Endothelial cell of umbilical vein (primary cell): ENCODE results near the gene TRRAP. TPM values are rescaled to one million over a fixed set of nuclear protein-coding genes. Genes with fewer than 3 reads are reported as not detected.

Experiments used
- BruUV-seq: library from RNA; stranded (reverse); fragments of 400-500 nt; replicated peaks from 2 replicates; lab custom pipeline; 2021; lab: Mats Ljungman, UMichigan
- CTCF ChIA-PET: fragments of 300-600, 350-600 bp; sonication (Branson Sonifier 250); formaldehyde crosslinking; loops from one replicate; lab custom pipeline; 2021; ENCODE audit warnings: antibody characterized with exemption, inconsistent platforms; lab: Charles Lee
- POLR2A ChIA-PET: fragments of 300-600, 350-600 bp; sonication (Branson Sonifier 250); formaldehyde crosslinking; loops from one replicate; lab custom pipeline; 2021; ENCODE audit warnings: antibody characterized with exemption, inconsistent platforms; lab: Charles Lee
- DNase-seq: peaks from one replicate; pipeline ENCODE4 v3.0.0-alpha.2; 2011; ENCODE audit warnings: low read depth, low spot score
- FAIRE-seq: peaks from 2 replicates; lab custom pipeline; 2011; peaks lifted over from hg19 to GRCh38; lab: Jason Lieb, UNC
- H2AFZ ChIP-seq: 2 replicates; pipeline ENCODE4 v1.6.0; 2012; ENCODE audit warnings: low read depth, low read length, control low read depth, inconsistent platforms
- H3K27ac ChIP-seq: 2 replicates; pipeline ENCODE4 v1.5.1; 2011; ENCODE audit warnings: low read depth, mild to moderate bottlenecking, control low read depth, low read length, moderate library complexity; ENCODE audit not compliant: insufficient read depth
- H3K27me3 ChIP-seq, 2 experiments: 2 replicates each; pipeline versions ENCODE4 v1.6.0 to v1.6.1; 2011; ENCODE audit warnings: low read length in 2 of 2, mixed read lengths in 1 of 2; ENCODE audit not compliant: control insufficient read depth in 2 of 2, insufficient read depth in 2 of 2
- H3K36me3 ChIP-seq, 2 experiments: 2 replicates in 1 of 2; 3 replicates in 1 of 2; pipeline ENCODE4 v1.5.1; 2011; ENCODE audit warnings: low read length in 2 of 2, mild to moderate bottlenecking in 1 of 2, moderate library complexity in 1 of 2; ENCODE audit not compliant: control insufficient read depth in 2 of 2, insufficient read depth in 2 of 2; ENCODE audit errors: extremely low read depth in 1 of 2
- H3K4me1 ChIP-seq: 3 replicates; pipeline ENCODE4 v1.5.1; 2011; ENCODE audit warnings: mild to moderate bottlenecking, low read length; ENCODE audit not compliant: control insufficient read depth, insufficient read depth; ENCODE audit errors: extremely low read depth
- H3K4me2 ChIP-seq: 2 replicates; pipeline ENCODE4 v1.6.1; 2011; ENCODE audit warnings: low read length, control low read depth, mixed read lengths; ENCODE audit not compliant: insufficient read depth
- H3K4me3 ChIP-seq, 3 experiments: fragments of 200-600 bp in 1 of 3; sonication (generic), shearing (Covaris generic) in 1 of 3; replicated peaks in 1 of 3; 2 replicates each; pipeline ENCODE4 v1.5.1; 2011 to 2016; ENCODE audit warnings: control low read depth in 3 of 3, low read length in 3 of 3, mild to moderate bottlenecking in 2 of 3, inconsistent platforms in 1 of 3, low read depth in 1 of 3, moderate library complexity in 1 of 3; ENCODE audit not compliant: insufficient read depth in 1 of 3
- H3K79me2 ChIP-seq: 2 replicates; pipeline ENCODE4 v1.6.0; 2012; ENCODE audit warnings: low read length, inconsistent platforms; ENCODE audit not compliant: control insufficient read depth, insufficient read depth
- H3K9ac ChIP-seq: replicated peaks from 2 replicates; pipeline ENCODE3; 2011; ENCODE audit warnings: low read length, control low read depth; ENCODE audit not compliant: insufficient read depth; ENCODE audit errors: extremely low read depth
- H3K9me1 ChIP-seq: replicated peaks from 3 replicates; pipeline ENCODE4 v1.6.0; 2011; ENCODE audit warnings: mild to moderate bottlenecking, low read length; ENCODE audit not compliant: control insufficient read depth, insufficient read depth; ENCODE audit errors: extremely low read depth
- H3K9me3 ChIP-seq: replicated peaks from 2 replicates; pipeline ENCODE4 v1.5.1; 2012; ENCODE audit warnings: low read length, inconsistent platforms; ENCODE audit not compliant: control insufficient read depth, insufficient read depth
- H4K20me1 ChIP-seq: replicated peaks from 2 replicates; pipeline ENCODE3; 2011; ENCODE audit warnings: mild to moderate bottlenecking, low read length; ENCODE audit not compliant: control insufficient read depth, insufficient read depth; ENCODE audit errors: extremely low read depth
- CTCF ChIP-seq, 2 donors: IDR thresholded peaks; 1 replicate in 1 of 2; 2 replicates in 1 of 2; pipeline ENCODE4 v1.5.1; 2011; ENCODE audit warnings: low read length in 2 of 2, mild to moderate bottlenecking in 2 of 2, moderate library complexity in 2 of 2, control low read depth in 1 of 2, inconsistent platforms in 1 of 2, low read depth in 1 of 2; ENCODE audit not compliant: insufficient read depth in 1 of 2; ENCODE audit errors: extremely low read depth in 1 of 2
- EZH2 ChIP-seq: IDR thresholded peaks from 2 replicates; pipeline ENCODE4 v1.6.1; 2012; ENCODE audit warnings: borderline replicate concordance, low read depth, mild to moderate bottlenecking, moderate library complexity, low read length, inconsistent platforms; ENCODE audit not compliant: severe bottlenecking
- FOS ChIP-seq: IDR thresholded peaks from 2 replicates; pipeline ENCODE4 v1.6.1; 2011; ENCODE audit warnings: mild to moderate bottlenecking, low read length, moderate library complexity, borderline replicate concordance; ENCODE audit not compliant: insufficient read depth
- GATA2 ChIP-seq: IDR thresholded peaks from 2 replicates; pipeline ENCODE4 v1.7.0; 2011; ENCODE audit warnings: low read depth, mild to moderate bottlenecking, moderate library complexity, mixed read lengths, low read length; ENCODE audit not compliant: insufficient read length, insufficient read depth
- JUN ChIP-seq: IDR thresholded peaks from 2 replicates; pipeline ENCODE4 v1.6.1; 2011; ENCODE audit warnings: borderline replicate concordance, low read depth; ENCODE audit not compliant: insufficient read length, insufficient read depth
- MYC ChIP-seq: IDR thresholded peaks from one replicate; pipeline ENCODE4 v1.6.1; 2011; ENCODE audit warnings: mild to moderate bottlenecking, low read depth, low read length
- POLR2A ChIP-seq: IDR thresholded peaks from 2 replicates; pipeline ENCODE4 v1.6.1; 2012; ENCODE audit warnings: low read depth, mild to moderate bottlenecking, control low read depth, low read length
- POLR2AphosphoS5 ChIP-seq: IDR thresholded peaks from 2 replicates; pipeline ENCODE4 v1.6.1; 2012; ENCODE audit warnings: low read depth, mild to moderate bottlenecking, control low read depth, low read length, moderate library complexity; ENCODE audit not compliant: insufficient read depth
- dilution Hi-C: fragments of 300-500 bp; cut with MboI; formaldehyde crosslinking; loops from one replicate; pipeline ENCODE4 v1.15.0; 2019; ENCODE audit warnings: low sequenced_read_pairs; ENCODE audit not compliant: extremely low pct_ligation_motif_present
- intact Hi-C: fragments of 100-400 bp; cut with micrococcal nuclease; formaldehyde crosslinking; loops from one replicate; pipeline ENCODE4 v1.10.0; 2022
- polyA plus RNA-seq, 4 experiments: library from polyadenylated mRNA; depleted of rRNA in 3 of 4; stranded (reverse) in 3 of 4; unstranded in 1 of 4; fragments of >200 nt; gene quantifications; 2 replicates each; pipeline versions ENCODE4 v1.2.1 to v1.2.3, GENCODE V29; 2011 to 2012; ENCODE audit warnings: missing spikeins in 1 of 4
- total RNA-seq: library from RNA; stranded (reverse); gene quantifications from 2 replicates; pipeline ENCODE4 v1.2.3, GENCODE V29; 2021
- TF ChIP-seq, protein P1 (sequence below): IDR thresholded peaks from 2 replicates; pipeline ENCODE4 v1.6.1; 2011; ENCODE audit not compliant: insufficient read depth, insufficient read length

Gene TRRAP
- total and polyA plus RNA-seq, 2 donors (not counting 3 experiments of a cell fraction or from before 2014, with no cell fraction given): 21.8 to 45.8 TPM

DNA sequence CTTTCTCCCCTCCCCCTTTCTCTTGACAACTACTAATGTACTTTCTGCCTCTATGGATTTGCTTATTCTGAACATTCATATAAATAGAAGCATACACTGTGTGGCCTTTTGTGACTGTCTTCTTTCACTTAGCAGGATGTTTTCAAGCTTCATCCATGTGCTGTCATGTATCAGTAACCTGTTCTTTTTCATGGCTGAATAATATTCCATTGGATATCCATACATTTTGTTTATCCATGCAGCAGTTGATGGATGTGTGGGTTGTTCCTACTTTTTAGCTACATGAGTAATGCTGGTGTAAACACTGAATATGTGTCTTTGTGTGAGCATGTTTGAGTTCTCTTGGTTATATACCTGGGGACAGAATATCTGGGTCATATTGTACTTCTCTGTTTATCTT is 107.6 kb downstream of the TRRAP start:
- Histone ChIP-seq H3K36me3 (peaks cover 39 to 40% of the 10 kb centered on the region in 2 experiments), H3K4me1 (no peaks in the 10 kb centered on the region), H4K20me1 (no peaks in the 10 kb centered on the region), H3K9me1 (no peaks in the 10 kb centered on the region), H3K9ac (no peak overlapping the region), H3K4me3 (no peak overlapping the region), H3K9me3 (no peaks in the 10 kb centered on the region), H2AFZ (no peak overlapping the region), H3K79me2 (no peaks in the 10 kb centered on the region), H3K4me2 (no peak overlapping the region), H3K27me3 (no peaks in the 10 kb centered on the region), H3K27ac (no peak overlapping the region)
- CTCF ChIA-PET: interaction anchor here (1.5 kb wide), 1 partner anchor 26 kb away, joined by 5 read pairs; no protein-coding TSS in a partner anchor
- FAIRE-seq: no peak
- BruUV-seq: no TSS peak
- dilution Hi-C loops (no loop called here), intact Hi-C loops (no loop called here)
- POLR2A ChIA-PET: no interaction called here
- TF ChIP-seq FOS (no peak), POLR2AphosphoS5 (no peak), EZH2 (no peak), MYC (no peak), POLR2A (no peak), GATA2 (no peak), JUN (no peak), CTCF (IDR thresholded peaks at IDR 0.05; ENCODE audit: extremely low read depth in 1 of 2, insufficient read depth in 1 of 2, low read depth in 1 of 2, low read length in 2 of 2) (no peak)
- TF ChIP-seq, protein P1, sequence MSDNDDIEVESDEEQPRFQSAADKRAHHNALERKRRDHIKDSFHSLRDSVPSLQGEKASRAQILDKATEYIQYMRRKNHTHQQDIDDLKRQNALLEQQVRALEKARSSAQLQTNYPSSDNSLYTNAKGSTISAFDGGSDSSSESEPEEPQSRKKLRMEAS: no peak
- no peak for DNase-seq
